BJ (cell line): ENCODE results near the gene KCNA2. TPM values are rescaled to one million over a fixed set of nuclear protein-coding genes. Genes with fewer than 3 reads are reported as not detected.

ENCODE experiments used
- CTCF ChIA-PET: fragments of 350-600 bp; formaldehyde crosslinking; extraction: SDS; loops from one replicate; lab custom pipeline; 2021; ENCODE audit warnings: antibody characterized with exemption, inconsistent platforms; lab: Yijun Ruan, JAX
- POLR2A ChIA-PET: fragments of 300-600 bp; sonication (Branson Sonifier 250); formaldehyde crosslinking; extraction: SDS; loops from one replicate; lab custom pipeline; 2021; ENCODE audit warnings: antibody characterized with exemption; lab: Charles Lee
- DNase-seq: peaks from one replicate; pipeline ENCODE4 v3.0.0-alpha.2; 2011; ENCODE audit warnings: low read depth
- H3K27me3 ChIP-seq: 2 replicates; pipeline ENCODE4 v1.6.0; 2011; ENCODE audit warnings: low read length; ENCODE audit not compliant: control insufficient read depth, insufficient read depth
- H3K36me3 ChIP-seq: 2 replicates; pipeline ENCODE4 v1.5.1; 2011; ENCODE audit warnings: low read length; ENCODE audit not compliant: control insufficient read depth, insufficient read depth
- H3K4me3 ChIP-seq: 2 replicates; pipeline ENCODE4 v1.5.1; 2011; ENCODE audit warnings: low read depth, mild to moderate bottlenecking, control low read depth, low read length
- polyA plus RNA-seq: library from polyadenylated mRNA; depleted of rRNA; stranded (reverse); fragments of >200 nt; gene quantifications from 2 replicates; pipeline ENCODE4 v1.2.3, GENCODE V29; 2011
- TF ChIP-seq, protein P1 (sequence below): IDR thresholded peaks from 2 replicates; pipeline ENCODE4 v1.5.1; 2011; ENCODE audit warnings: low read depth, mild to moderate bottlenecking, control low read depth, inconsistent platforms, low read length, moderate library complexity; ENCODE audit not compliant: insufficient read depth

Gene KCNA2
- polyA plus RNA-seq, 1 experiment = not detected

GRCh38 chr1:110584045-110584444, 22.1 kb downstream of the KCNA2 start:
- Histone ChIP-seq H3K36me3 (no peaks in the 10 kb centered on the region), H3K27me3 (peaks cover 3% of the 10 kb centered on the region; the same call in 1 of the 2 replicates), H3K4me3 (no peak overlapping the region)
- ChIA-PET CTCF (interaction anchor here (1.3 kb wide), 1 partner anchor 35 kb away, joined by 4 read pairs; no protein-coding TSS in a partner anchor), POLR2A (no interaction called here)
- DNase-seq = no peak
- TF ChIP-seq, protein P1, sequence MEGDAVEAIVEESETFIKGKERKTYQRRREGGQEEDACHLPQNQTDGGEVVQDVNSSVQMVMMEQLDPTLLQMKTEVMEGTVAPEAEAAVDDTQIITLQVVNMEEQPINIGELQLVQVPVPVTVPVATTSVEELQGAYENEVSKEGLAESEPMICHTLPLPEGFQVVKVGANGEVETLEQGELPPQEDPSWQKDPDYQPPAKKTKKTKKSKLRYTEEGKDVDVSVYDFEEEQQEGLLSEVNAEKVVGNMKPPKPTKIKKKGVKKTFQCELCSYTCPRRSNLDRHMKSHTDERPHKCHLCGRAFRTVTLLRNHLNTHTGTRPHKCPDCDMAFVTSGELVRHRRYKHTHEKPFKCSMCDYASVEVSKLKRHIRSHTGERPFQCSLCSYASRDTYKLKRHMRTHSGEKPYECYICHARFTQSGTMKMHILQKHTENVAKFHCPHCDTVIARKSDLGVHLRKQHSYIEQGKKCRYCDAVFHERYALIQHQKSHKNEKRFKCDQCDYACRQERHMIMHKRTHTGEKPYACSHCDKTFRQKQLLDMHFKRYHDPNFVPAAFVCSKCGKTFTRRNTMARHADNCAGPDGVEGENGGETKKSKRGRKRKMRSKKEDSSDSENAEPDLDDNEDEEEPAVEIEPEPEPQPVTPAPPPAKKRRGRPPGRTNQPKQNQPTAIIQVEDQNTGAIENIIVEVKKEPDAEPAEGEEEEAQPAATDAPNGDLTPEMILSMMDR = no peak

- TF ChIP-seq, protein P1 = no peak
- no peaks in the 10 kb centered on the region for H3K36me3 ChIP-seq
- POLR2A ChIA-PET = no interaction called here
- CTCF ChIA-PET = interaction anchor here (1.3 kb wide), 1 partner anchor 36 kb away, joined by 4 read pairs; no protein-coding TSS in a partner anchor
- H3K4me3 ChIP-seq = no peak overlapping the region
- no peak for DNase-seq
- H3K27me3 ChIP-seq = peaks cover 3% of the 10 kb centered on the region; the same call in 1 of the 2 replicates
Measured at GRCh38 chr1:110583505-110583904, 22.7 kb downstream of the KCNA2 start.

GRCh38 chr1:110582378-110582777, 23.8 kb downstream of the KCNA2 start:
- CTCF ChIA-PET = interaction anchor here (0.9 kb wide), 1 partner anchor 35 kb away, joined by 4 read pairs; no protein-coding TSS in a partner anchor
- TF ChIP-seq, protein P1 = no peak
- DNase-seq = no peak
- peaks cover 3% of the 10 kb centered on the region; the same call in 1 of the 2 replicates for H3K27me3 ChIP-seq
- POLR2A ChIA-PET = no interaction called here
- H3K36me3 ChIP-seq = no peaks in the 10 kb centered on the region
- H3K4me3 ChIP-seq = no peak overlapping the region

DNA sequence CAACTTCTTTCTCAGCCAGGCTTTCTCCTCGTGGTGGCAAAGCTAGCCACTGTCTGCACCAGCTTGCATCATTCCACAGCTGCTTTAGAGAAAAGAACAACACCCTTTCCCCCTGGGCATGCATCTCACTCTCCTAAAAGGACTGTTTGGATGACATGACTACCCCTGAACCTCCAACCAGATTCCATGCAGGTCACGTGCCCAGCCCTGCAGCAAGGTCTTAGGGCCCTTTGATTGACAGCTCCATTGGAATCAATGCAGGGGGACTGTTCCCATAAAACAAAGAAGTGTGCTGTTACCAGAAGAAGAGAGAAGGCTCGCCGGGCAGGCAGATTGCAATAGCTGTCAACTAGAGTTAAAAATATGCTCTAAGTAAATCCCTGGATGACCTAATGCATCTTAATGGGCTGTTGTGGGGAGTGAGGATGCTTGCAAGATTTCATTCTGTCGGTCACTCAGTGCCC, 24.4 kb downstream of the KCNA2 start:
- CTCF ChIA-PET = interaction anchor here (0.9 to 1.3 kb wide), 2 partner anchors 36 to 201 kb away, joined by 3 to 4 read pairs; no protein-coding TSS in a partner anchor
- TF ChIP-seq, protein P1 = no peak
- H3K36me3 ChIP-seq = no peaks in the 10 kb centered on the region
- H3K27me3 ChIP-seq = peaks cover 3% of the 10 kb centered on the region; the same call in 1 of the 2 replicates
- POLR2A ChIA-PET = no interaction called here
- DNase-seq = no peak
- H3K4me3 ChIP-seq = no peak overlapping the region

- no peak overlapping the region for H3K4me3 ChIP-seq
- TF ChIP-seq, protein P1 = no peak
- POLR2A ChIA-PET = no interaction called here
- no peak for DNase-seq
- H3K36me3 ChIP-seq = no peaks in the 10 kb centered on the region
- CTCF ChIA-PET = no interaction called here
- peaks cover 3% of the 10 kb centered on the region; the same call in 1 of the 2 replicates for H3K27me3 ChIP-seq
Measured at GRCh38 chr1:110580244-110580643, 25.9 kb downstream of the KCNA2 start.
